Activated CD8-positive, alpha-beta T cell treated with anti-CD3 and anti-CD28 coated beads for 36 hours (primary cell): Measurements from ENCODE around the gene HIBADH. TPM values are rescaled to one million over a fixed set of nuclear protein-coding genes. Genes with fewer than 3 reads are reported as not detected.

Experiments used
- ATAC-seq: fragments of 200-7000 bp; cut with Tn5 transposase; one replicate; pipeline ENCODE4 v1.10.0; 2021; ENCODE audit warnings: mild to moderate bottlenecking, moderate library complexity
- CTCF ChIA-PET: fragments of 350-600 bp; sonication (Branson Sonifier 250); formaldehyde crosslinking; loops from one replicate; lab custom pipeline; 2021; ENCODE audit warnings: antibody characterized with exemption; lab: Charles Lee
- POLR2A ChIA-PET: fragments of 350-600 bp; sonication (Branson Sonifier 250); formaldehyde crosslinking; loops from one replicate; lab custom pipeline; 2021; ENCODE audit warnings: antibody characterized with exemption; lab: Charles Lee
- DNase-seq: peaks from one replicate; pipeline ENCODE4 v3.0.0-alpha.2; 2020
- H3K27ac Mint-ChIP-seq: one replicate; pipeline ENCODE4 v1.8.0; 2021; ENCODE audit warnings: mild to moderate bottlenecking, mixed read lengths
- H3K27me3 Mint-ChIP-seq: one replicate; pipeline ENCODE4 v1.8.0; 2021; ENCODE audit warnings: mixed read lengths
- H3K36me3 Mint-ChIP-seq: one replicate; pipeline ENCODE4 v1.8.0; 2021; ENCODE audit warnings: low read depth, mixed read lengths
- H3K4me1 Mint-ChIP-seq: one replicate; pipeline ENCODE4 v1.8.0; 2021; ENCODE audit warnings: low read depth, mixed read lengths
- H3K4me3 Mint-ChIP-seq: one replicate; pipeline ENCODE4 v1.8.0; 2021; ENCODE audit warnings: mild to moderate bottlenecking, moderate library complexity, mixed read lengths
- H3K9me3 Mint-ChIP-seq: one replicate; pipeline ENCODE4 v1.8.0; 2021; ENCODE audit warnings: mixed read lengths
- CTCF ChIP-seq: fragments of 200-600 bp; IDR thresholded peaks from one replicate; pipeline ENCODE4 v1.8.0; 2022; ENCODE audit warnings: antibody characterized with exemption, mild to moderate bottlenecking
- intact Hi-C: fragments of 100-400 bp; cut with micrococcal nuclease; formaldehyde crosslinking; loops from one replicate; pipeline ENCODE4 v1.10.0; 2022
- total RNA-seq, 2 experiments: library from RNA; stranded (reverse); gene quantifications; one replicate each; pipeline ENCODE4 v1.2.3, GENCODE V29; 2021

Gene HIBADH
- total RNA-seq, 2 experiments from 2014 or later = 20.7 to 20.9 TPM

DNA sequence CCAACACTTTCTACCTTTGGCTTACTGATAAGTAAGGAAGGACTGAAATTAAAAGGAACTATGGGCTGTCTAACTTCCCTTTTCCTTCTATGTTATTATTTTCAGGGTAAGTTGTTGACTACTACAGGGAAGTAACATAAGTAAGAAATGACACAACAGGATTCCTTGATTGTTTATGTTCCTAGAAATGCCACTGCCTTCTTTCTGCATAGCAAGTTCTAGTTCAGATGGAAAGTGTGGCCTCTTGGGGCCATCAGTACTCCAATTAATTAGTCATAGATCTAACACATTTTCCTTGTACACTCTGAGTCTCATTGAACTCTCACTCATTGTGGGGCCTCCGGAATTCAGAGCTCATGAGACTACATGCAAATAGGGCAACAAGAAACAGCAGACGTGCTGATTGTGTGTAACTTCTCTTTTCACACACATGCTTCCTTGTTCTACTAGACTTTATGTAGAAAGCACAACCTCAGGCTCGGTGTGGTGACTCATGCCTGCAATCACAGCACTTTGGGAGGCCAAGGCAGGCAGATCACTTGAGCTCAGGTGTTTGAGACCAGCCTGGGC lies 35.3 kb upstream of the HIBADH start:
- ChIA-PET CTCF (no interaction called here), POLR2A (no interaction called here)
- DNase-seq (peak; percentile 34), ATAC-seq (peak; percentile 24)
- Mint-ChIP-seq H3K4me1 (peaks cover 3% of the 10 kb centered on the region), H3K4me3 (no peak overlapping the region), H3K27ac (no peak overlapping the region), H3K9me3 (no peaks in the 10 kb centered on the region), H3K27me3 (peaks cover 6% of the 10 kb centered on the region), H3K36me3 (no peaks in the 10 kb centered on the region)
- intact Hi-C loops = no loop called here
- no peak for TF ChIP-seq CTCF

DNA sequence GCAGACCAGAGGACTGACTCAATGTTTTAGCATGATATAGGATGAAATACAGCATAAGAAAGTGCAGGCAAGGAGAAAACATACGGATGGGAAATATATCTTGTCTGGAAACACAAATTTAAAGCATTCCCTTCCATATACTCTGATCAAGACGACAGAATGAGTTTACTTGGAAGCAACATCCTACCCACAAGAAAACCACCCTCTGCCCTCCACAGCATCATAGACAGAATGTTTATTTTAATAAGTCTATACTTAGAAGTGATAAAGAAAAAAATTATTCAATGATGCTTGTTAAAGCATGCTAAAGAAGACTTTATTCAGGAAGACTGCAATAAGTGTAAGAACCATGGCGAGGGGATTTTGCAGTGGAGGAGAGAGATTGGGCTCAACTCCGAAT lies 32.4 kb upstream of the HIBADH start:
- no peaks in the 10 kb centered on the region for H3K27me3 Mint-ChIP-seq
- ChIA-PET POLR2A (no interaction called here), CTCF (interaction anchor here (1.4 kb wide), 1 partner anchor 79 kb away, joined by 5 read pairs; no protein-coding TSS in a partner anchor)
- no peaks in the 10 kb centered on the region for H3K9me3 Mint-ChIP-seq
- intact Hi-C loops = no loop called here
- H3K36me3 Mint-ChIP-seq = no peaks in the 10 kb centered on the region
- H3K4me1 Mint-ChIP-seq = peaks cover 3% of the 10 kb centered on the region
- no peak for DNase-seq
- H3K4me3 Mint-ChIP-seq = no peak overlapping the region
- no peak for TF ChIP-seq CTCF
- H3K27ac Mint-ChIP-seq = no peak overlapping the region
- no peak for ATAC-seq

DNA sequence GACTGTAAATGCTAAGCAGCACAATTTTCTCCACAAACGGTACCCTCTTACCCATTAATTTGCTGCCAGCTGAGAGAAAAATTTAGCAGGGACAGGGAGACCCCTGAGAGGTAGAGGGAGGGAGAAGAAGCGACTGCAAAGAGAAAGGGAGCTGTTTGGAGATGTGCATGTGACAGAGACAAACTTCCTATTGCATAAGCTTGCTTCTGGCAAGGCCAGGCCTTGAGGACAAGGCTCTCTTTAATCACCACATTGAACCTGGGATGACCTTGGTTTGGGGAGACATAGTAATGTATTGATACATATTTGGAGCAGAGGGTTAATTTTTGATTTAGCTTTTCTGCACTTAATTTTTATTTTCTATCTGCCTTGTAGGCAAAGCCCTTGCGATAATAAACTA lies 31.1 kb upstream of the HIBADH start:
- Mint-ChIP-seq H3K4me1 (peaks cover 3% of the 10 kb centered on the region), H3K4me3 (no peak overlapping the region), H3K27me3 (no peaks in the 10 kb centered on the region), H3K9me3 (no peaks in the 10 kb centered on the region), H3K27ac (no peak overlapping the region), H3K36me3 (no peaks in the 10 kb centered on the region)
- DNase-seq (no peak), ATAC-seq (no peak)
- intact Hi-C loops = no loop called here
- ChIA-PET POLR2A (interaction anchor here (0.6 kb wide), 1 partner anchor 103 kb away, joined by 3 read pairs; no protein-coding TSS in a partner anchor), CTCF (interaction anchor here (1.5 kb wide), 1 partner anchor 326 kb away, joined by 6 read pairs; no protein-coding TSS in a partner anchor)
- no peak for TF ChIP-seq CTCF

DNA sequence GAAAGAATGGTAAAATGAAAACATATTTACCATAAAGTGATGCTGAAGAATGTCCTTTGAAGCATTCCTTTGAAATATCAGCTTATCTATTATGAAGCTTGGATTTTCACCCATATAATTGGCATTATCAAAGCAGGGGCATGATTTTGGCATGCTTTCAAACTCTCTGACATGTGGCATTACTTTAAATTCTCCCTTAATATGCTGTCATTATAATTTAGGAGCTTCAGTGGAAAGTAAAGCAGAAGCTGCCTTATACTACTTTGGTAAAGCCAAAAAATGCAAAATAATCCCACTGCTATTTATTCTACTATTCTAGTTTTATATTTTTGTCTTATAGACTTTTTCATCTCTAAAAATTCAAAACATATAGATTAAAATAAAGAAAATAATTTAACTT lies 28.0 kb upstream of the HIBADH start:
- Mint-ChIP-seq H3K27ac (no peak overlapping the region), H3K4me3 (no peak overlapping the region), H3K36me3 (no peaks in the 10 kb centered on the region), H3K4me1 (no peaks in the 10 kb centered on the region), H3K27me3 (peaks cover 1% of the 10 kb centered on the region), H3K9me3 (no peaks in the 10 kb centered on the region)
- DNase-seq (no peak), ATAC-seq (no peak)
- intact Hi-C loops = no loop called here
- no peak for TF ChIP-seq CTCF
- CTCF ChIA-PET = no interaction called here
- POLR2A ChIA-PET = no interaction called here

GRCh38 chr7:27689591-27690164 lies 27.0 kb upstream of the HIBADH start:
- TF ChIP-seq CTCF = peak; percentile 59
- ChIA-PET CTCF (interaction anchor here (0.8 to 1.0 kb wide), 2 partner anchors 102 to 330 kb away, joined by 3 to 5 read pairs; no protein-coding TSS in a partner anchor), POLR2A (no interaction called here)
- intact Hi-C loops = no loop called here
- Mint-ChIP-seq H3K4me1 (no peaks in the 10 kb centered on the region), H3K9me3 (no peaks in the 10 kb centered on the region), H3K27ac (no peak overlapping the region), H3K36me3 (no peaks in the 10 kb centered on the region), H3K4me3 (no peak overlapping the region), H3K27me3 (peaks cover 1% of the 10 kb centered on the region)
- DNase-seq = peak; percentile 37
- peak; percentile 72 for ATAC-seq
